ENCODE results near the gene PSPN. TPM values are rescaled to one million over a fixed set of nuclear protein-coding genes. Genes with fewer than 3 reads are reported as not detected.
"Not testable (repeated sequence)": the region's sequence is repeated elsewhere in the genome, so short reads cannot be mapped to it uniquely, and the experiment has no call there.

The PSPN gene
- total and polyA plus RNA-seq, 3 donors from 2014 or later: 1.1 to 5.1 (median 2.9) TPM

DNA sequence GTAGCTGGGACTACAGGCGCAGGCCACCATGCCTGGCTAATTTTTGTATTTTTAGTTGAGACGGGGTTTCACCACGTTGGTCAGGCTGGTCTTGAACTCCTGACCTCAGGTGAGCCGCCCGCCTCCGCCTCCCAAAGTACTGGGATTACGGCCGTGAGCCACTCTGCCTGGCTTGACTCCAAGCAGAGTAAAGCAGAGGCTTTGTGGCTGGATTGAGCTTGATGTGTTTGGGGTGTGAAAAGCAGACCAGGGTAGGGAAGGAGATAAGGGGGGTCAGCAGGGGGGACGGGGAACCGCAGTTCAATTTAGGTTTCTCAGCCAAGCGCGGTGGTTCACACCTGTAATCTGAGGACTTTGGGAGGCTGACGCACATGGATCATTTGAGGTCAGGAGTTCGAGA, 18.6 kb downstream of the PSPN start:
- TF ChIP-seq CTCF (IDR thresholded peaks at IDR 0.05) (no peak), POLR2A (IDR thresholded peaks at IDR 0.05) (no peak)
- WGBS, 2 donors: 84 to 85% methylated on average over 10 to 14 of the region's 14 CpGs
- H3K27me3 ChIP-seq: no peaks in the 10 kb centered on the region
- no peaks in the 10 kb centered on the region for H3K36me3 ChIP-seq (ENCODE audit: low read depth, missing control alignments)
- H3K27ac ChIP-seq: no peak overlapping the region
- no peak overlapping the region for H3K4me3 ChIP-seq
- H3K9me3 ChIP-seq: no peaks in the 10 kb centered on the region
- peaks cover 6% of the 10 kb centered on the region for H3K4me1 ChIP-seq
- intact Hi-C loops (cut with DNase I; ENCODE audit: low total_unique reads): no loop called here
- no peak for DNase-seq

DNA sequence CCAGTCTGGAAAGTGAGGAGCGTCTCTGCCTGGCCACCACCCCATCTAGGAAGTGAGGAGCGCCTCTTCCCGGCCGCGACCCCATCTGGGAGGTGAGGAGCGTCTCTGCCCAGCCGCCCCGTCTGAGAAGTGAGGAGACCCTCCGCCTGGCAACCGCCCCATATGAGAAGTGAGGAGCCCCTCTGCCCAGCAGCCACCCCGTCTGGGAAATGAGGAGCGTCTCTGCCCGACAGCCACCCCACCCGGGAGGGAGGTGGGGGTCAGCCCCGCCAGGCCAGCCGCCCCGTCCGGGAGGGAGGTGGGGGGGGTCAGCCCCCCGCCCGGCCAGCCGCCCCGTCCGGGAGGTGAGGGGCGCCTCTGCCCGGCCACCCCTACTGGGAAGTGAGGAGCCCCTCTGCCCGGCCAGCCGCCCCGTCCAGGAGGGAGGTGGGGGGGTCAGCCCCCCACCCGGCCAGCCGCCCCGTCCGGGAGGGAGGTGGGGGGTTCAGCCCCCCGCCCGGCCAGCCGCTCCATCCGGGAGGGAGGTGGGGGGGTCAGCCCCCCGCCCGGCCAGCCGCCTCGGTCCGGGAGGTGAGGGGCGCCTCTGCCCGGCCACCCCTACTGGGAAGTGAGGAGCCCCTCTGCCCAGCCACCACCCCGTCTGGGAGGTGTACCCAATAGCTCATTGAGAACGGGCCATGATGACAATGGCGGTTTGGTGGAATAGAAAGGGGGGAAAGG, 20.3 kb downstream of the PSPN start:
- H3K27me3 ChIP-seq; H3K4me3 ChIP-seq; DNase-seq; H3K27ac ChIP-seq; intact Hi-C loops (cut with DNase I; ENCODE audit: low total_unique reads); H3K9me3 ChIP-seq; H3K36me3 ChIP-seq (ENCODE audit: low read depth, missing control alignments); H3K4me1 ChIP-seq: not testable (repeated sequence)
- 91 to 94% methylated on average over 3 to 35 of the region's 46 CpGs for WGBS, 2 donors

GRCh38 chr19:6354098-6354674, 21.5 kb downstream of the PSPN start:
- 46 to 63% methylated on average over 4 of the region's 4 CpGs for WGBS, 2 donors
- TF ChIP-seq CTCF (IDR thresholded peaks at IDR 0.05) (peak in 2 of 3 experiments; percentile 17 to 62), POLR2A (IDR thresholded peaks at IDR 0.05) (no peak)
- peaks cover 4% of the 10 kb centered on the region for H3K4me1 ChIP-seq
- H3K9me3 ChIP-seq: no peaks in the 10 kb centered on the region
- H3K27me3 ChIP-seq: no peaks in the 10 kb centered on the region
- DNase-seq: no peak
- H3K27ac ChIP-seq: no peak overlapping the region
- intact Hi-C loops (cut with DNase I; ENCODE audit: low total_unique reads): no loop called here
- H3K36me3 ChIP-seq (ENCODE audit: low read depth, missing control alignments): no peaks in the 10 kb centered on the region
- H3K4me3 ChIP-seq: no peak overlapping the region

- H3K4me1 ChIP-seq: no peaks in the 10 kb centered on the region
- intact Hi-C loops (cut with DNase I; ENCODE audit: low total_unique reads): no loop called here
- no peak for DNase-seq
- no peak for TF ChIP-seq CTCF (IDR thresholded peaks at IDR 0.05)
- no peak for TF ChIP-seq POLR2A (IDR thresholded peaks at IDR 0.05)
- 81 to 86% methylated on average over 2 of the region's 2 CpGs for WGBS, 2 donors
- H3K27me3 ChIP-seq: no peaks in the 10 kb centered on the region
- no peaks in the 10 kb centered on the region for H3K36me3 ChIP-seq (ENCODE audit: low read depth, missing control alignments)
- H3K9me3 ChIP-seq: no peaks in the 10 kb centered on the region
- no peak overlapping the region for H3K27ac ChIP-seq
- no peak overlapping the region for H3K4me3 ChIP-seq
Measured at GRCh38 chr19:6352381-6353165, 23.2 kb downstream of the PSPN start.

- Histone ChIP-seq H3K4me3 (no peak overlapping the region), H3K27ac (no peak overlapping the region), H3K27me3 (no peaks in the 10 kb centered on the region), H3K36me3 (ENCODE audit: low read depth, missing control alignments) (no peaks in the 10 kb centered on the region), H3K9me3 (no peaks in the 10 kb centered on the region), H3K4me1 (no peaks in the 10 kb centered on the region)
- 81 to 87% methylated on average over 2 of the region's 2 CpGs for WGBS, 2 donors
- intact Hi-C loops (cut with DNase I; ENCODE audit: low total_unique reads): no loop called here
- TF ChIP-seq POLR2A (IDR thresholded peaks at IDR 0.05): no peak
- no peak for TF ChIP-seq CTCF (IDR thresholded peaks at IDR 0.05)
- DNase-seq: no peak
Measured at GRCh38 chr19:6350688-6351087, 25.0 kb downstream of the PSPN start.

GRCh38 chr19:6349271-6349670, 26.5 kb downstream of the PSPN start:
- H3K4me3 ChIP-seq; H3K9me3 ChIP-seq; intact Hi-C loops (cut with DNase I; ENCODE audit: low total_unique reads); DNase-seq; H3K27me3 ChIP-seq; H3K4me1 ChIP-seq; H3K27ac ChIP-seq; H3K36me3 ChIP-seq (ENCODE audit: low read depth, missing control alignments): not testable (repeated sequence)
- WGBS, 2 donors: 68 to 88% methylated on average over 2 of the region's 2 CpGs

Data from testis (tissue), 3 donors.